Activated CD8-positive, alpha-beta memory T cell treated with anti-CD3 and anti-CD28 coated beads, Interleukin-2, amount 10 ng/mL, durations not matched to agents 7 days and 5 days (primary cell): ENCODE results near the gene TIMM10. TPM values are rescaled to one million over a fixed set of nuclear protein-coding genes. Genes with fewer than 3 reads are reported as not detected.
A peak's percentile ranks its signal among the peaks of the same experiment; 100 is the strongest.

Experiments
- ATAC-seq: fragments of 150-1000 bp; cut with Tn5 transposase; one replicate; pipeline ENCODE4 v1.10.0; 2021; ENCODE audit warnings: moderate library complexity
- CTCF ChIA-PET: fragments of 350-600 bp; sonication (Branson Sonifier 250); formaldehyde crosslinking; loops from one replicate; lab custom pipeline; 2021; ENCODE audit warnings: antibody characterized with exemption; lab: Charles Lee
- DNase-seq: peaks from one replicate; pipeline ENCODE4 v3.0.0-alpha.2; 2020
- H3K27ac Mint-ChIP-seq: one replicate; pipeline ENCODE4 v1.8.0; 2021; ENCODE audit warnings: mild to moderate bottlenecking, mixed read lengths
- H3K27me3 Mint-ChIP-seq: one replicate; pipeline ENCODE4 v1.8.0; 2021; ENCODE audit warnings: mixed read lengths
- H3K36me3 Mint-ChIP-seq: one replicate; pipeline ENCODE4 v1.8.0; 2021; ENCODE audit warnings: mild to moderate bottlenecking, mixed read lengths
- H3K4me1 Mint-ChIP-seq: one replicate; pipeline ENCODE4 v1.8.0; 2021; ENCODE audit warnings: mixed read lengths
- H3K4me3 Mint-ChIP-seq: one replicate; pipeline ENCODE4 v1.8.0; 2021; ENCODE audit warnings: mild to moderate bottlenecking, moderate library complexity, mixed read lengths
- H3K9me3 Mint-ChIP-seq: one replicate; pipeline ENCODE4 v1.8.0; 2022; ENCODE audit warnings: low read depth, mixed read lengths
- total RNA-seq, 2 experiments: library from RNA; stranded (reverse); gene quantifications; one replicate each; pipeline ENCODE4 v1.2.3, GENCODE V29; 2021

Gene TIMM10
- total RNA-seq, 2 experiments from 2014 or later: 74.5 to 92.9 TPM

DNA sequence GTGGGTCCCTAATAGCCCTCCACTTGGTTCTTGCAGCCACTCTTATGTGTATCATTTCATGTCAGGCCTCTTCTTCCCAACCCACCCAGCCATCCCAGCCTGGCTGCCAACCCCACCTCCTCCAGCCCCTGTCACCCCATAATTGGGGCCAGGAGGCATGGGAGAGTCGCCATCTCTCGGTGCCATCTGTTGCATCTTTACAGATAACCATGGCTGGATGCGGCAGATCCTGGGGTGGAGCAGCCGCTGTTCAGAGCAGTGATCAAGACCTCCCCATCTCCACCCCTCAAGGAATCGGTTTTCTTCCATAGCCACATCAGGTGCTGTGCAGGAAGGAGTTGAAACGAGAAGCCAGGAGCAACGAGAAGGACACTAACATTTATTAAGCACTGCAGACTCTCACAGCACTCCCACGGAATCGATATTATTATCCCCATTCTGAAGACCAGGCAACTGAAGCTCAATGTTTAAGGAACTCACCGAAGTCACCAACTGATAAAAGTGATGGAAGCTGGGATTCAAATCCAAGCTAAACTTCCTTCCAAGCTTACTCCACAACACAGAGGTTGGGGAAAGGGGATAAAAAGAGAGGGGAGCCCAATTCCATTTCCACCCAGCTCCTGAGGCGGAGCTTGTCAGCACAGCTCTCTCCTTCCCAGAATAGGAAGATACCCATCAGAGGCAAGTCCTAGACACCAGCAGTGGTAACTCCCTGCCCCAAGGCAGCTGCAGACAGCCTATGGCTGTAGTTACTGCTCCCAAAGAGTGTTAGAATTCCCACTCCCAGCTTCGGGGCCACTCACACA lies 17.7 kb downstream of the TIMM10 start:
- Mint-ChIP-seq H3K4me3 (no peak overlapping the region), H3K4me1 (peaks cover 35% of the 10 kb centered on the region), H3K27ac (no peak overlapping the region), H3K27me3 (no peaks in the 10 kb centered on the region), H3K9me3 (no peaks in the 10 kb centered on the region), H3K36me3 (peaks cover 4% of the 10 kb centered on the region)
- CTCF ChIA-PET: interaction anchor here (0.8 to 7.1 kb wide), 6 partner anchors 11 to 55 kb away, joined by 4 to 107 read pairs (median 40); partner anchors contain the start of genes RTN4RL2 and TIMM10
- ATAC-seq: no peak
- no peak for DNase-seq

DNA sequence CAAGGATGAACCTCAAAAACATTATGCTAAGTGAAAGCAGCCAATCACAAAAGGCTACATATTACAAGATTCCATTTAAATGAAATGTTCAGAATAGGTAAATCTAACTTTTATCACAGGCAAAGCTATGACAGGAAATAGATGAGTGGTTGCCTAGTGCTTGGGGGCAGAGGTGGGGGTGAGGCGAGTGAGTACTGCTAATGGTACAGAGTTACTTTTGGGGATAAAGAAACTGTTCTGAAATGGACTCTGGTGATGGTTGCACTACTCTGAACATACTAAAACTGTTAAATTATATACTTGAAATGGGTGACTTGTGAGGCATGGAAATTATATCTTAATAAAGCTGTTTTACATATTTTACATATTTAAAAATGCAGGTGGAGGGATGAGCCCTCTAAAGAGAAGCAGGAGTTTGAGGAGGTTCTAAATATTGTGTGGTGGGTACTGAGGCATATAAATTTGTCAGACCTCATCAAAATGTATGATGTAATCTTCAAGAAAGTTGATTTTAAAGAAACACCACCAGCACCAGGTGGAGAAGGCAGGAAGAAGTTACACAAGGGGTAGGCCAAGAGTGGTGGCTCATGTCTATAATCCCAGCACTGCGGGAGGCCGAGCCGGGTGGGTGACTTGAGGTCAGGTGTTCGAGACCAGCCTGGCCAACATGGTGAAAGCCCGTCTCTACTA lies 18.7 kb downstream of the TIMM10 start:
- CTCF ChIA-PET: interaction anchor here (1.1 to 2.1 kb wide), 7 partner anchors 8 to 133 kb away, joined by 3 to 15 read pairs (median 4); no protein-coding TSS in a partner anchor
- Mint-ChIP-seq H3K27ac (peak overlapping the region; percentile 45), H3K36me3 (peaks cover 4% of the 10 kb centered on the region), H3K4me3 (no peak overlapping the region), H3K27me3 (no peaks in the 10 kb centered on the region), H3K4me1 (peaks cover 36% of the 10 kb centered on the region), H3K9me3 (no peaks in the 10 kb centered on the region)
- DNase-seq: no peak
- no peak for ATAC-seq

- CTCF ChIA-PET: interaction anchor here (1.2 to 5.9 kb wide), 3 partner anchors 16 to 136 kb away, joined by 4 to 52 read pairs (median 5); no protein-coding TSS in a partner anchor
These were observed 22.0 kb downstream of the TIMM10 start for GRCh38 chr11:57508341-57509170.

GRCh38 chr11:57506522-57506921 lies 24.0 kb downstream of the TIMM10 start:
- no peak overlapping the region for H3K27ac Mint-ChIP-seq
- CTCF ChIA-PET: interaction anchor here (1.0 to 5.9 kb wide), 5 partner anchors 14 to 138 kb away, joined by 3 to 52 read pairs (median 5); no protein-coding TSS in a partner anchor
- DNase-seq: no peak
- H3K4me3 Mint-ChIP-seq: no peak overlapping the region
- peaks cover 14% of the 10 kb centered on the region for H3K4me1 Mint-ChIP-seq
- H3K27me3 Mint-ChIP-seq: no peaks in the 10 kb centered on the region
- ATAC-seq: no peak
- no peaks in the 10 kb centered on the region for H3K9me3 Mint-ChIP-seq
- peaks cover 8% of the 10 kb centered on the region for H3K36me3 Mint-ChIP-seq

More at GRCh38 chr11:57508341-57509170, 22.0 kb downstream of the TIMM10 start:
- ATAC-seq: no peak
- H3K27ac Mint-ChIP-seq: no peak overlapping the region
- DNase-seq: no peak
- peaks cover 32% of the 10 kb centered on the region for H3K4me1 Mint-ChIP-seq
- no peaks in the 10 kb centered on the region for H3K27me3 Mint-ChIP-seq
- no peaks in the 10 kb centered on the region for H3K9me3 Mint-ChIP-seq
- peaks cover 9% of the 10 kb centered on the region for H3K36me3 Mint-ChIP-seq
- no peak overlapping the region for H3K4me3 Mint-ChIP-seq

DNA sequence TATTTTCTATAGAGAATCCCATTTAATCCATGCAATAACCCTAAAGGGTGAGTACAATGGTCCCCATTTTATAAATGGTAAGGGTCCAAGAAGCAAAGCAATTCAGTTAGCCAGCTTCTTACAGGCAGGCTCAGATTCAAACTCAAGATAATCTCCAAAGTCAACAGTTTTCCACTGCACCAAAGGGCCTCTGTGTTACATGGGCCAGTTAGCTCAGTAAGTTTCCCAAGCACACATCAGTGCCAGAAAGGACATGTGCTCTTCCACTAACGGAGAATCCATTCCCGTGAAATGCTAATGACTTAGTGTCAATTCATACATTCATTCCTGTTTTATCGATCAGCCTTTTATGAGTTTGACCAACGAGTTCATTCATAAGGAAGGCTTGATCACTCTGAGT lies 26.0 kb downstream of the TIMM10 start:
- Mint-ChIP-seq H3K36me3 (peaks cover 12% of the 10 kb centered on the region), H3K4me1 (peaks cover 8% of the 10 kb centered on the region), H3K4me3 (no peak overlapping the region), H3K27me3 (no peaks in the 10 kb centered on the region), H3K27ac (no peak overlapping the region), H3K9me3 (no peaks in the 10 kb centered on the region)
- CTCF ChIA-PET: interaction anchor here (1.2 to 5.9 kb wide), 8 partner anchors 10 to 63 kb away, joined by 3 to 52 read pairs (median 4); partner anchors contain the start of gene UBE2L6
- no peak for ATAC-seq
- no peak for DNase-seq

GRCh38 chr11:57502870-57503269 lies 27.7 kb downstream of the TIMM10 start:
- H3K4me1 Mint-ChIP-seq: peaks cover 6% of the 10 kb centered on the region
- CTCF ChIA-PET: interaction anchor here (1.2 to 4.0 kb wide), 6 partner anchors 10 to 139 kb away, joined by 3 to 29 read pairs (median 6); partner anchors contain the start of gene SLC43A1
- no peaks in the 10 kb centered on the region for H3K27me3 Mint-ChIP-seq
- DNase-seq (no peak), ATAC-seq (no peak)
- no peak overlapping the region for H3K4me3 Mint-ChIP-seq
- no peaks in the 10 kb centered on the region for H3K9me3 Mint-ChIP-seq
- H3K27ac Mint-ChIP-seq: no peak overlapping the region
- peaks cover 12% of the 10 kb centered on the region for H3K36me3 Mint-ChIP-seq

DNA sequence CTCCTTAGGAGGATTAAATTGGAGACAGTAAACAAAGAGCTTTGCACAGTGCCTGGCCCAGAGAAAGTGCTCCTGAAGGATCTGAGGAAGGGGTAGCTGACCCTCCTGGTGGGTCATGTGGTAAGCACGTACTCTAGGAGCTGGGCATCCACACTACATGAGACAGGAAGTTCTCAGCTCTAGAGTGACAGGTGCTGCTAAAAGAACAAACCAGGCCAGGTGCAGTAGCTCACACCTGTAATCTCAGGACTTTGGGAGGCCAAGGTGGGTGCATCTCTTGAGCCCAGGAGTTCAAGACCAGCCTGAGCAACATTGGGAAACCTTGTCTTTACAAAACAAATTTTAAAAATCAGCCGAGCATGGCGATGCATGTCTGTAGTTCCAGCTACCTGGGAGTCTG lies 28.2 kb downstream of the TIMM10 start:
- Mint-ChIP-seq H3K27me3 (no peaks in the 10 kb centered on the region), H3K36me3 (peaks cover 12% of the 10 kb centered on the region), H3K9me3 (no peaks in the 10 kb centered on the region), H3K4me1 (peaks cover 6% of the 10 kb centered on the region), H3K27ac (no peak overlapping the region), H3K4me3 (no peak overlapping the region)
- ATAC-seq (no peak), DNase-seq (no peak)
- CTCF ChIA-PET: interaction anchor here (0.8 to 4.0 kb wide), 10 partner anchors 9 to 142 kb away, joined by 3 to 29 read pairs (median 6); partner anchors contain the start of gene SLC43A1

- no peak overlapping the region for H3K4me3 Mint-ChIP-seq
- CTCF ChIA-PET: interaction anchor here (0.8 to 4.0 kb wide), 9 partner anchors 9 to 143 kb away, joined by 3 to 29 read pairs (median 6); partner anchors contain the start of gene SLC43A1
- H3K27me3 Mint-ChIP-seq: no peaks in the 10 kb centered on the region
These were observed 28.6 kb downstream of the TIMM10 start for GRCh38 chr11:57501953-57502352.

GRCh38 chr11:57500926-57501325 lies 29.6 kb downstream of the TIMM10 start:
- peaks cover 12% of the 10 kb centered on the region for H3K36me3 Mint-ChIP-seq
- DNase-seq: no peak
- CTCF ChIA-PET: interaction anchor here (1.0 to 4.0 kb wide), 7 partner anchors 8 to 144 kb away, joined by 3 to 29 read pairs (median 6); partner anchors contain the start of gene SLC43A1
- ATAC-seq: no peak
- H3K4me1 Mint-ChIP-seq: no peaks in the 10 kb centered on the region
- H3K27me3 Mint-ChIP-seq: no peaks in the 10 kb centered on the region
- H3K4me3 Mint-ChIP-seq: no peak overlapping the region
- no peaks in the 10 kb centered on the region for H3K9me3 Mint-ChIP-seq
- H3K27ac Mint-ChIP-seq: no peak overlapping the region

More at GRCh38 chr11:57501953-57502352, 28.6 kb downstream of the TIMM10 start:
- Mint-ChIP-seq H3K4me1 (peaks cover 6% of the 10 kb centered on the region), H3K27ac (no peak overlapping the region), H3K9me3 (no peaks in the 10 kb centered on the region), H3K36me3 (peaks cover 12% of the 10 kb centered on the region)
- no peak for ATAC-seq
- no peak for DNase-seq

GRCh38 chr11:57500515-57500914 lies 30.0 kb downstream of the TIMM10 start:
- Mint-ChIP-seq H3K27ac (no peak overlapping the region), H3K4me1 (no peaks in the 10 kb centered on the region), H3K36me3 (peaks cover 12% of the 10 kb centered on the region), H3K9me3 (no peaks in the 10 kb centered on the region), H3K4me3 (no peak overlapping the region), H3K27me3 (no peaks in the 10 kb centered on the region)
- ATAC-seq (no peak), DNase-seq (no peak)
- CTCF ChIA-PET: interaction anchor here (1.0 to 4.0 kb wide), 4 partner anchors 14 to 144 kb away, joined by 3 to 21 read pairs (median 5); partner anchors contain the start of gene SLC43A1

- Mint-ChIP-seq H3K4me3 (no peak overlapping the region), H3K36me3 (peaks cover 12% of the 10 kb centered on the region), H3K27ac (no peak overlapping the region), H3K4me1 (no peaks in the 10 kb centered on the region), H3K27me3 (no peaks in the 10 kb centered on the region), H3K9me3 (no peaks in the 10 kb centered on the region)
- ATAC-seq: no peak
- no peak for DNase-seq
- CTCF ChIA-PET: interaction anchor here (0.7 to 4.0 kb wide), 4 partner anchors 15 to 141 kb away, joined by 3 to 21 read pairs (median 4); partner anchors contain the start of gene SLC43A1
These were observed 30.5 kb downstream of the TIMM10 start for GRCh38 chr11:57499983-57500461.

- Mint-ChIP-seq H3K4me1 (no peaks in the 10 kb centered on the region), H3K4me3 (no peak overlapping the region), H3K27ac (no peak overlapping the region), H3K9me3 (no peaks in the 10 kb centered on the region), H3K36me3 (peaks cover 9% of the 10 kb centered on the region), H3K27me3 (no peaks in the 10 kb centered on the region)
- DNase-seq (no peak), ATAC-seq (peak; percentile 54)
- CTCF ChIA-PET: interaction anchor here (0.7 to 4.0 kb wide), 3 partner anchors 15 to 141 kb away, joined by 3 to 21 read pairs (median 3); partner anchors contain the start of gene SLC43A1
These were observed 31.1 kb downstream of the TIMM10 start for GRCh38 chr11:57499413-57499982.
